HL-60 (cell line): ENCODE measurements around the gene PLEKHG3.

Experiments
- DNase-seq, 2 experiments: peaks; one replicate each; pipeline ENCODE4 v3.0.0-alpha.2; 2010 to 2020; ENCODE audit warnings: low read depth in 1 of 2, low spot score in 1 of 2
- H3K27ac ChIP-seq: fragments of 250-450 bp; sonication (Bioruptor Pico); replicated peaks from 2 replicates; pipeline ENCODE4 v1.5.1; 2020; ENCODE audit warnings: mild to moderate bottlenecking, moderate library complexity
- H3K27me3 ChIP-seq: fragments of 250-450 bp; sonication (Bioruptor Pico); 2 replicates; pipeline ENCODE4 v1.5.1; 2021; ENCODE audit warnings: mild to moderate bottlenecking, moderate library complexity; ENCODE audit not compliant: insufficient read depth, poor library complexity, severe bottlenecking
- H3K4me3 ChIP-seq: replicated peaks from 2 replicates; pipeline ENCODE4 v1.5.1; 2011; ENCODE audit warnings: mild to moderate bottlenecking, control low read depth, low read length; ENCODE audit not compliant: insufficient read depth
- CTCF ChIP-seq: IDR thresholded peaks from one replicate; pipeline ENCODE4 v1.5.1; 2011; ENCODE audit warnings: low read length, control low read depth, inconsistent platforms; ENCODE audit not compliant: insufficient read depth
- GABPA ChIP-seq: IDR thresholded peaks from 2 replicates; pipeline ENCODE4 v1.6.1; 2012; ENCODE audit warnings: low read depth
- POLR2AphosphoS5 ChIP-seq: IDR thresholded peaks from 2 replicates; pipeline ENCODE4 v1.6.1; 2012; ENCODE audit warnings: low read depth
- REST ChIP-seq: IDR thresholded peaks from 2 replicates; pipeline ENCODE4 v1.6.1; 2012; ENCODE audit warnings: low read depth; ENCODE audit not compliant: insufficient replicate concordance
- SPI1 ChIP-seq: IDR thresholded peaks from 2 replicates; pipeline ENCODE4 v1.6.1; 2012; ENCODE audit warnings: low read depth, mild to moderate bottlenecking, borderline replicate concordance

PLEKHG3 gene

GRCh38 chr14:64745511-64746091 lies 41.4 kb downstream of the PLEKHG3 start:
- Histone ChIP-seq H3K27me3 (no peaks in the 10 kb centered on the region), H3K4me3 (no peak overlapping the region), H3K27ac (no peak overlapping the region)
- no peak for DNase-seq
- TF ChIP-seq GABPA (no peak), CTCF (no peak), POLR2AphosphoS5 (no peak), SPI1 (no peak), REST (no peak)

GRCh38 chr14:64746298-64747250 lies 42.4 kb downstream of the PLEKHG3 start:
- Histone ChIP-seq H3K27ac (no peak overlapping the region), H3K4me3 (no peak overlapping the region), H3K27me3 (no peaks in the 10 kb centered on the region)
- TF ChIP-seq POLR2AphosphoS5 (no peak), CTCF (no peak), SPI1 (no peak), GABPA (no peak), REST (no peak)
- no peak for DNase-seq

- H3K27me3 ChIP-seq: no peaks in the 10 kb centered on the region
- DNase-seq: no peak
- no peak overlapping the region for H3K27ac ChIP-seq
- TF ChIP-seq SPI1 (no peak), CTCF (no peak), GABPA (no peak)
- H3K4me3 ChIP-seq: no peak overlapping the region
Observed at GRCh38 chr14:64747327-64747726, 43.1 kb downstream of the PLEKHG3 start.
